Measurements from ENCODE around the gene CMC1. TPM values are rescaled to one million over a fixed set of nuclear protein-coding genes. Genes with fewer than 3 reads are reported as not detected.

CMC1 gene
- total RNA-seq, 4 donors from 2014 or later, result 5.0 to 26.5 (median 8.6) TPM

GRCh38 chr3:28243424-28244106, 2.1 kb downstream of the CMC1 start:
- no peaks in the 10 kb centered on the region for H3K9me3 ChIP-seq
- H3K36me3 ChIP-seq, result no peaks in the 10 kb centered on the region
- no peak overlapping the region for H3K27ac ChIP-seq
- intact Hi-C loops (cut with DNase I), result no loop called here
- H3K27me3 ChIP-seq, result no peaks in the 10 kb centered on the region
- H3K4me1 ChIP-seq, result peaks cover 0 to 43% (median 9%) of the 10 kb centered on the region in 3 donors
- TF ChIP-seq POLR2A (IDR thresholded peaks at IDR 0.05) (no peak), CTCF (IDR thresholded peaks at IDR 0.05) (no peak)
- 62 to 87% methylated on average over 3 of the region's 3 CpGs for WGBS, 2 donors
- H3K4me3 ChIP-seq, result no peak overlapping the region
- DNase-seq, result no peak

- no peak overlapping the region for H3K27ac ChIP-seq
- no peaks in the 10 kb centered on the region for H3K9me3 ChIP-seq
- H3K36me3 ChIP-seq, result no peaks in the 10 kb centered on the region
- TF ChIP-seq CTCF (IDR thresholded peaks at IDR 0.05) (no peak), POLR2A (IDR thresholded peaks at IDR 0.05) (no peak)
- DNase-seq, result no peak
- intact Hi-C loops (cut with DNase I), result no loop called here
- 81 to 87% methylated on average over 8 of the region's 8 CpGs for WGBS, 2 donors
- no peak overlapping the region for H3K4me3 ChIP-seq
- H3K27me3 ChIP-seq, result no peaks in the 10 kb centered on the region
- H3K4me1 ChIP-seq, result peaks cover 0 to 43% (median 9%) of the 10 kb centered on the region in 3 donors
Observed at GRCh38 chr3:28244491-28244890, 3.1 kb downstream of the CMC1 start.

GRCh38 chr3:28247286-28247685, 5.9 kb downstream of the CMC1 start:
- DNase-seq, result no peak
- intact Hi-C loops (cut with DNase I), result no loop called here
- Histone ChIP-seq H3K9me3 (no peaks in the 10 kb centered on the region), H3K27ac (no peak overlapping the region), H3K4me3 (no peak overlapping the region), H3K27me3 (no peaks in the 10 kb centered on the region), H3K36me3 (no peaks in the 10 kb centered on the region), H3K4me1 (peaks cover 0 to 38% (median 7%) of the 10 kb centered on the region in 3 donors)
- TF ChIP-seq POLR2A (IDR thresholded peaks at IDR 0.05) (no peak), CTCF (IDR thresholded peaks at IDR 0.05) (no peak)
- 81 to 88% methylated on average over 1 of the region's 1 CpG for WGBS, 2 donors

- intact Hi-C loops (cut with DNase I), result no loop called here
- H3K27me3 ChIP-seq, result no peaks in the 10 kb centered on the region
- H3K36me3 ChIP-seq, result no peaks in the 10 kb centered on the region
- no peak for TF ChIP-seq CTCF (IDR thresholded peaks at IDR 0.05)
- TF ChIP-seq POLR2A (IDR thresholded peaks at IDR 0.05), result no peak
- H3K4me3 ChIP-seq, result no peak overlapping the region
- DNase-seq, result no peak
- no peaks in the 10 kb centered on the region for H3K9me3 ChIP-seq
- peaks cover 0 to 7% (median 0%) of the 10 kb centered on the region in 3 donors for H3K4me1 ChIP-seq
- H3K27ac ChIP-seq, result no peak overlapping the region
- 36 to 44% methylated on average over 3 of the region's 3 CpGs for WGBS, 2 donors
Observed at GRCh38 chr3:28250999-28251398, 9.6 kb downstream of the CMC1 start.

- no peak for DNase-seq
- TF ChIP-seq POLR2A (IDR thresholded peaks at IDR 0.05), result no peak
- no peak for TF ChIP-seq CTCF (IDR thresholded peaks at IDR 0.05)
- Histone ChIP-seq H3K4me1 (peaks cover 0 to 7% (median 0%) of the 10 kb centered on the region in 3 donors), H3K9me3 (no peaks in the 10 kb centered on the region), H3K4me3 (no peak overlapping the region), H3K36me3 (no peaks in the 10 kb centered on the region), H3K27ac (no peak overlapping the region), H3K27me3 (no peaks in the 10 kb centered on the region)
- intact Hi-C loops (cut with DNase I), result no loop called here
- WGBS, 2 donors, result 87 to 92% methylated on average over 3 of the region's 3 CpGs
Observed at GRCh38 chr3:28252001-28252431, 10.6 kb downstream of the CMC1 start.

All from esophagus squamous epithelium (tissue), 5 donors.